TTC549 (cell line): ENCODE data around the gene CADPS.

Source experiments
- FAIRE-seq: peaks from 2 replicates; lab custom pipeline; 2012; peaks lifted over from hg19 to GRCh38; lab: Jason Lieb, UNC

CADPS gene

GRCh38 chr3:62873761-62874710 is 1.2 kb downstream of the CADPS start:
- FAIRE-seq = no peak

DNA sequence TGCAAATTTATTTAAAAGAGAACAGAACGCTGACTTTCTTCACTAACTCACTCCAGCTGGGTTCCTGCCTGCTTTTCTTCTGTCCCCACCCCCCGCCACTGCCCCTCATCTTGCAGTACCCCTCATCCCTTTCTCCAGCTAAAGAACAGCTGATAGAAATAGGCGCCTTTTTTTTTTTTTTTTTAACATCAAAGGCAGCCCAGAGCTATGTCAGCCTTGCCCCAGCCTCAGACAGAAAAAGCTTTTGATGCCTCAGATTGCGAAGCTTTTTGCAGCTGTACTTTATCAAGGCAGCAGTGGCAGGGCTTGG is 1.8 kb downstream of the CADPS start:
- FAIRE-seq = no peak

GRCh38 chr3:62872318-62872717 is 2.9 kb downstream of the CADPS start:
- FAIRE-seq = no peak

GRCh38 chr3:62870321-62870720 is 4.9 kb downstream of the CADPS start:
- FAIRE-seq = no peak

- no peak for FAIRE-seq
Observed at GRCh38 chr3:62863648-62864047, 11.6 kb downstream of the CADPS start.

- FAIRE-seq = no peak
Observed at GRCh38 chr3:62859203-62859791, 15.9 kb downstream of the CADPS start.

- FAIRE-seq = no peak
Observed at GRCh38 chr3:62845996-62846395, 29.2 kb downstream of the CADPS start.

DNA sequence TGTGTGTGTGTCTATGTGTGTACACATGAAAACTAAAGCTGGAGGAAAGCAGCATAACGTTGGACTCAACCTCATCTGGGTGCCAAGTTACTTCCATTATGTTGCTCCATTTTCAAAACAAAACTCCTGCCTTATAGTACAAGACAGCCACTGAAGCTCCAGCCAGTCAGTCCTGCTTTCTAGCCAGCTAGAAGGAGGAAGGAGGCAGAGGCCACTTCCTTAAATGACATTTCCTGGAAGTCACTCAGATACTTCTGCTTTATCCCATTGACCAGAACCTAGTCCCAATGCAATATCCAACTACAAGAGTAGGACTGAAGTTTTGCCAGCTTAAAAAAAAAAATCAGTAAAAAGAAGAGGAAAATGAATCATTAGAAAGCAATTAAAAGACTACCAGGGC is 31.7 kb downstream of the CADPS start:
- no peak for FAIRE-seq

DNA sequence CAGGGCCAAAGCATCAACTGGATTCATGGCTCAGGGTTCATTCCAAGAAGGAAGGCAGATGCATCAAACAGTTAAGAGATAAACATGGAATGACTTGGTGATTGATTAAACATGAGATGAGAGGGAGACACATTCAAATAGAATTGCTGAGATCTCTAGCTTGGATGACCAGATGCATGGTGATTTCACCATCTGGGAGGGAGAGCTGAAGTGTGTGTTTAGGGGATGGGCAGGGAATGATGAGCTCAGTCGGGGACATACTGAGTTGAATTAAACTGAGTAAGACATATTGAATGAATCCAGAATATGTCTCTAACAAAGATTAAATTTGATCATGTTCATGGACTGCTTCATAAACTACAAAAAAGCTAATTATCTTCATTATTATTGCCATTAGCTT is 35.5 kb downstream of the CADPS start:
- no peak for FAIRE-seq

GRCh38 chr3:62837145-62837787 is 38.0 kb downstream of the CADPS start:
- FAIRE-seq = no peak

- no peak for FAIRE-seq
Observed at GRCh38 chr3:62835554-62836236, 39.5 kb downstream of the CADPS start.

- FAIRE-seq = no peak
Observed at GRCh38 chr3:62833538-62833937, 41.7 kb downstream of the CADPS start.

GRCh38 chr3:62832553-62832952 is 42.7 kb downstream of the CADPS start:
- no peak for FAIRE-seq

DNA sequence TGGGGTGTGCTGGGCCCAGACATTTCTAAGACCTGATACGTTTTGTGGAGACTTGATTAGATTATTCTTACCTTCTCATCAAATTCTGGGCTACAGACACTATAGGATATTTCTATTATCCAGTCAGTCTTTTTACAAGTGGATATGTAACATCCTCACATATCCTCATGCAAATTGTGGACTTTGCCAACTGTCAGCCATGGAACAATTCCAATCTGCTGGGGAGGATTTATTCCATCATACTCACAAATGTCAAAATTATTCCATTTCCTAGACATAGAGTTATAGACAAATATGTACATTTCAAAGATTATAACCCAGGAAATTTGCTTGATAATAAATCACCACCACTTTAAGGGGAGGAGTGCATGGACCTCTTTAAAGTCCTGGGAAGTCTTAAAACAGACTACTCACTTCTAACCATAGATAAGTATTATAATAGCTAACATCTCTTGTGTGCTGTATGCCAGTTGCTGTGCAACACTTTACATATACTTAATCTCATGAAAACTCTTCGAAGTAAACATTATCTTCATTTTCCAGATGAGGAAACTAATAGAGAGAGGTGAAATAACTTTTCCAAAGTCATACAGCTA is 44.4 kb downstream of the CADPS start:
- FAIRE-seq = no peak

GRCh38 chr3:62827550-62827949 is 47.7 kb downstream of the CADPS start:
- no peak for FAIRE-seq

DNA sequence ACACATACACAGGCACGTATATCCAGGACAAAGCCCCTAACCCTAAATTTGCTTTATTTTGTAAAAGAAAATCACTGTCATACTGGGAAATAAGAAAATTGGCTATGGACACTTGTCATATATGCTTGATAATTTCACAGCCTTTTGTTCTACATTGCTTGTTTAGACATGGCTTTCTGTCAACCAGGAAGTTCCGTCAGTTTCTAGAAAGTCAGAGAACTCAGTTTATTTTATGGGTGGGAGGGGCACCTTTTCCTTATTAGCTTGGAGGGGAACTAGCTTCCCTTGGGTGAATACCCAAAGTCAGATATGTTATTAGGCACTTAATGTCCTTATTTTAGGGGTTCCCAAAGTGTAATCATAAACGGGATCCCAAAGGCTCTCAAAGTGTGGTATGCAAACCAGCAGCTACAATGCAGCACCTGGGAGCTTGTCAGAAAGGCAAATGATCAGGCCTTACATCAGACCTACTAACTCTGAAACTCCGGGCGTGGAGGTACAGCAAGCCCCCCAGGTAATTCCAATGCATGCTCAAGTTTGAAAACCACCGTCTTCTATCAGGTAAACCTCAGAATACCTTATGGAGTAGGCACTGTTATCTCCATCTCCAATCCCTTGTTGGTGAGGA is 50.1 kb downstream of the CADPS start:
- no peak for FAIRE-seq

GRCh38 chr3:62823461-62824050 is 51.7 kb downstream of the CADPS start:
- FAIRE-seq = no peak

- FAIRE-seq = no peak
Observed at GRCh38 chr3:62822905-62823304, 52.3 kb downstream of the CADPS start.

GRCh38 chr3:62818347-62818746 is 56.9 kb downstream of the CADPS start:
- FAIRE-seq = no peak

DNA sequence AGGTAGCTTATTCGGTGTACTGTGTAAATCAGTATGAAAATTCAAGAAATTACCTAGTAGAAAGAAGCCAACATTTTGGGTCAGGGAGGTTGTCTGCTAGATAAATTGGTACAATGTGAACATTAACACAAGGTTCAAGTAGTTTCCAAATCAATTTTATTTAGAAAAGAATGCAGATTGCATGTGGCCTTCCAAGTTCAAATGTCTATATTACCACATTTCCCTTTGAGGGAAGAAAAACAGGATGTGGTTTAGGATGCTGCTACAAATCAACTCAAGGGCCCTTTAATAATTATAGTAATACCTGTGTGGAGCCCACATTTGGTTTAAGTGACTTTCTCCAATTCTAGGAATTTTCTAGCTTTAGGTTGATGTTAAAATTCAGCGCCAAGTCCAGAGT is 57.5 kb downstream of the CADPS start:
- no peak for FAIRE-seq

DNA sequence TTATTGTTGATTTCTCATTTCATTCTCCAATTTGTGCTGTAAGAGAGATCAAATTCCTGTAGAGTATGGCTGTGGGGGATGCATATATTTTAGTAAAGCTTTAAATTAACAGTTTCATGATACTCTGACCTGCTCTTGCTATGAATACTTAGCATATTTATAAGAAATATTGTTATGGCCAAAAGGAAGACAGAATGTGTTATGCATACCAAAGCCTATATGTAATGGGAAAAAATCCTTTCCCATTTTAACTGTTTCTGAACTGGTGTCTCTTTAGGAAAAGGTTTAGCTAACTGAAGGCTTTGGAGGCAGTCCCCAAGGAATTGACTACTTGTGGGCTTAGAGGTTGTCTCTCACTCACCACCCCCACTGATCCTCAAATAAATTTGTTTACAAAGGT is 59.2 kb downstream of the CADPS start:
- FAIRE-seq = no peak

GRCh38 chr3:62812631-62813030 is 62.6 kb downstream of the CADPS start:
- FAIRE-seq = no peak
